ENCODE measurements around the gene LRP6. TPM values are rescaled to one million over a fixed set of nuclear protein-coding genes. Genes with fewer than 3 reads are reported as not detected.

LRP6 gene
- total RNA-seq, 1 experiment from 2014 or later = 62.4 TPM

GRCh38 chr12:12190087-12190809 lies 76.6 kb downstream of the LRP6 start:
- H3K14ac ChIP-seq (ENCODE audit: insufficient read depth, low read length) = no peak overlapping the region
- no peak overlapping the region for H3K18ac ChIP-seq (ENCODE audit: insufficient read length, low read depth, low read length)
- H3K27ac ChIP-seq (ENCODE audit: insufficient read length, low read depth, low read length) = no peak overlapping the region
- no peaks in the 10 kb centered on the region for H3K27me3 Mint-ChIP-seq (ENCODE audit: low read depth)
- H3K79me2 ChIP-seq (ENCODE audit: insufficient read depth, low read length) = peaks cover 2% of the 10 kb centered on the region; the same call in 1 of the 2 replicates
- no peak overlapping the region for H2BK5ac ChIP-seq (ENCODE audit: insufficient read length, low read length)
- H3K4me1 ChIP-seq (ENCODE audit: insufficient read depth, low read length) = no peaks in the 10 kb centered on the region
- H3K4me3 Mint-ChIP-seq = no peak overlapping the region
- H3K27me3 ChIP-seq (ENCODE audit: insufficient read depth, low read length) = no peaks in the 10 kb centered on the region
- no peak overlapping the region for H3K56ac ChIP-seq (ENCODE audit: insufficient read length, low read depth, low read length)
- no peak overlapping the region for H2BK15ac ChIP-seq (ENCODE audit: low read depth, low read length)
- no peak overlapping the region for H3K4ac ChIP-seq (ENCODE audit: low read depth, low read length)
- no peak overlapping the region for H2AFZ ChIP-seq (ENCODE audit: low read length)
- H3K23ac ChIP-seq (ENCODE audit: insufficient read length, low read depth, low read length) = no peak overlapping the region
- H3K9ac ChIP-seq (ENCODE audit: extremely low read depth, insufficient read length, low read length) = no peak overlapping the region
- TF ChIP-seq CTCF (conservative IDR thresholded peaks at IDR 0.05) = no peak
- H4K5ac ChIP-seq (ENCODE audit: insufficient read length, low read depth, low read length) = no peak overlapping the region
- no peak overlapping the region for H4K91ac ChIP-seq (ENCODE audit: insufficient read length, low read depth, low read length)
- no CpG with 5 or more reads among the region's 1 CpG for whole genome bisulfite sequencing (ENCODE audit: extremely low coverage, insufficient read length, low lambda C conversion rate)
- H2BK12ac ChIP-seq (ENCODE audit: insufficient read length, low read depth, low read length) = no peak overlapping the region
- H2AK5ac ChIP-seq (ENCODE audit: insufficient read length, low read length) = no peak overlapping the region
- no peaks in the 10 kb centered on the region for H3K23me2 ChIP-seq (ENCODE audit: insufficient read length, low read depth, low read length, poor library complexity, severe bottlenecking)
- no peak for DNase-seq
- no peaks in the 10 kb centered on the region for H4K20me1 ChIP-seq (ENCODE audit: control insufficient read depth, insufficient read depth, insufficient read length)
- H3K27ac Mint-ChIP-seq = peak overlapping the region in 1 of 3 experiments; percentile 53; a peak in 2 of 7 replicates
- H4K8ac ChIP-seq (replicated peaks; ENCODE audit: insufficient read length, low read depth, low read length) = no peak overlapping the region
- no peaks in the 10 kb centered on the region for H3K9me3 Mint-ChIP-seq
- H3T11ph ChIP-seq (ENCODE audit: low read length) = no peak overlapping the region
- H2BK120ac ChIP-seq (ENCODE audit: low read depth, low read length, poor library complexity, severe bottlenecking) = no peak overlapping the region
- H3K79me1 ChIP-seq (ENCODE audit: insufficient read depth, low read depth, low read length, poor library complexity, severe bottlenecking) = peaks cover 3% of the 10 kb centered on the region
- no peaks in the 10 kb centered on the region for H3K9me3 ChIP-seq (ENCODE audit: control insufficient read depth, low read depth, low read length)
- H3K4me2 ChIP-seq (ENCODE audit: insufficient read depth, insufficient read length, low read length) = no peak overlapping the region
- peaks cover 2 to 7% of the 10 kb centered on the region in 2 experiments; a peak in 3 of 4 replicates for H3K4me1 Mint-ChIP-seq
- no peak overlapping the region for H2BK20ac ChIP-seq (ENCODE audit: low read depth, low read length, poor library complexity, severe bottlenecking)
- peaks cover 0 to 4% (median 3%) of the 10 kb centered on the region in 3 experiments; a peak in 2 of 7 replicates for H3K36me3 Mint-ChIP-seq (ENCODE audit: insufficient read depth in 1 of 3, low read depth in 3 of 3)
